NCI-H345 treated with DMSO at 0.1 percent for 48 hours (cell line): ENCODE data around the gene ZNF219.

Experiments used
- DNase-seq: peaks from one replicate; lab custom pipeline; 2025; ENCODE audit not compliant: unreplicated experiment; lab: John Stamatoyannopoulos, UW

Gene ZNF219

GRCh38 chr14:21087294-21088091 is 11.0 kb downstream of the ZNF219 start:
- DNase-seq, result no peak

- no peak for DNase-seq
These were observed 11.6 kb downstream of the ZNF219 start for GRCh38 chr14:21086908-21087293.

- DNase-seq, result no peak
These were observed 13.2 kb downstream of the ZNF219 start for GRCh38 chr14:21084998-21085853.

- DNase-seq, result no peak
These were observed 14.1 kb downstream of the ZNF219 start for GRCh38 chr14:21084396-21084795.

- no peak for DNase-seq
These were observed 14.7 kb downstream of the ZNF219 start for GRCh38 chr14:21083565-21084325.

GRCh38 chr14:21081521-21082142 is 16.8 kb downstream of the ZNF219 start:
- no peak for DNase-seq

- no peak for DNase-seq
These were observed 19.7 kb downstream of the ZNF219 start for GRCh38 chr14:21078726-21079125.

GRCh38 chr14:21078287-21078686 is 20.2 kb downstream of the ZNF219 start:
- no peak for DNase-seq

- DNase-seq, result no peak
These were observed 20.8 kb downstream of the ZNF219 start for GRCh38 chr14:21077672-21078071.

- DNase-seq, result no peak
These were observed 22.6 kb downstream of the ZNF219 start for GRCh38 chr14:21075719-21076437.

GRCh38 chr14:21074398-21075272 is 23.8 kb downstream of the ZNF219 start:
- no peak for DNase-seq

- DNase-seq, result no peak
These were observed 24.5 kb downstream of the ZNF219 start for GRCh38 chr14:21073921-21074320.

GRCh38 chr14:21072781-21073339 is 25.6 kb downstream of the ZNF219 start:
- DNase-seq, result no peak

GRCh38 chr14:21072031-21072473 is 26.4 kb downstream of the ZNF219 start:
- no peak for DNase-seq

- peak; percentile 78 for DNase-seq
These were observed 27.0 kb downstream of the ZNF219 start for GRCh38 chr14:21071225-21072030.

GRCh38 chr14:21070610-21071224 is 27.7 kb downstream of the ZNF219 start:
- peak; percentile 58 for DNase-seq

GRCh38 chr14:21070083-21070609 is 28.3 kb downstream of the ZNF219 start, which contains the start of gene ARHGEF40:
Gene ARHGEF40 (plus strand): TSS chr14:21070304. CDS start chr14:21070397, 93 bp downstream.
- DNase-seq, result no peak
